ENCODE measurements around the gene MYG1. TPM values are rescaled to one million over a fixed set of nuclear protein-coding genes. Genes with fewer than 3 reads are reported as not detected.
A peak's percentile ranks its signal among the peaks of the same experiment; 100 is the strongest.
"Not testable (repeated sequence)": the region's sequence is repeated elsewhere in the genome, so short reads cannot be mapped to it uniquely, and the experiment has no call there.

The MYG1 gene
- total and polyA plus RNA-seq, 9 donors: 29.9 to 80.3 (median 57.8) TPM

DNA sequence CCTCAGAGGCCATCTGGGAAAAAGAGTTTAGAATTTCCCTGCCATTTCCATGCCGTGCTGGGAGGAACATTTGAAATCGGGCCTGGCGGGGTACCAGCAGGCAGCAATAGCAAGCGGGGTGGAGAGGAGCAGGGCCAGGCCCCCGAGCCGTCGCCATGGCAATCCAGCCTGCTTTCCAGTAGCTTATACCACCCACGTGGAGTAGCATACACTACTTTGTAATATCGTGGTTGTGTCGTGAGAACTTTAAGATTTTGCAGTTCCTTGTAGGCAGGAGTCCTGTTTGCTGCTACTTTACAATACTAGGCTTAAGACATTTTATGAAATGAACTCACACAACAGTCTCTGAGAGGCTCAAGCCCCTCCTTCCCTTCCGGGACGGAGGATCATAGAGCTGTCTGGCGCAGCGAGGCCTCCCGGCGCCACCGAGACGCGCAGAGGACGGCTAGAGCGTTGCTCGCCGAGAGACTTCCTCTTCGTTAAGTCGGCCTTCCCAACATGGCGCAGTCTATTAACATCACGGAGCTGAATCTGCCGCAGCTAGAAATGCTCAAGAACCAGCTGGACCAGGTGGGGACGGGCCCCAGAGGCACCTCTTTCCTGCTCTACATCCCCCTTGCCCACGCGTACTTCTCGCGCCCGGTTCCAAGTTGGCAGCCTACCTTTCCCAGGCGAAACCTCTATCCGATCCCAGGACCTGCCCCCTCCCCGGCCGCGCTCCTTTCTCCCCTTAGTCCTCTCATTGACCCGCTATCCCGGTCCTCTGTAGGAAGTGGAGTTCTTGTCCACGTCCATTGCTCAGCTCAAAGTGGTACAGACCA, 4.2 kb upstream of the MYG1 start, which contains the start of gene PFDN5:
Gene PFDN5 (plus strand): TSS at position 473 of the 821 bp plus-strand sequence. CDS start 26 bp downstream, at position 499.
- peaks cover 7% of the 10 kb centered on the region for H3K4me1 ChIP-seq (ENCODE audit: insufficient read depth)
- no peaks in the 10 kb centered on the region for H3K9me3 ChIP-seq
- H3K36me3 ChIP-seq: no peaks in the 10 kb centered on the region
- H3K27ac ChIP-seq: peak within 1 kb of the TSS; percentile 45 to 77
- 0 to 1% (median 1%) methylated on average over 39 to 42 of the region's 42 CpGs for WGBS, 3 donors
- intact Hi-C loops (cut with DNase I): no loop called here
- peak within 1 kb of the TSS; percentile 61 for H3K4me3 ChIP-seq
- DNase-seq: peak; percentile 83 to 91 (median 84)
- TF ChIP-seq POLR2A (IDR thresholded peaks at IDR 0.05) (peak; percentile 62), EP300 (IDR thresholded peaks at IDR 0.05) (no peak)
- TF ChIP-seq, protein P1, sequence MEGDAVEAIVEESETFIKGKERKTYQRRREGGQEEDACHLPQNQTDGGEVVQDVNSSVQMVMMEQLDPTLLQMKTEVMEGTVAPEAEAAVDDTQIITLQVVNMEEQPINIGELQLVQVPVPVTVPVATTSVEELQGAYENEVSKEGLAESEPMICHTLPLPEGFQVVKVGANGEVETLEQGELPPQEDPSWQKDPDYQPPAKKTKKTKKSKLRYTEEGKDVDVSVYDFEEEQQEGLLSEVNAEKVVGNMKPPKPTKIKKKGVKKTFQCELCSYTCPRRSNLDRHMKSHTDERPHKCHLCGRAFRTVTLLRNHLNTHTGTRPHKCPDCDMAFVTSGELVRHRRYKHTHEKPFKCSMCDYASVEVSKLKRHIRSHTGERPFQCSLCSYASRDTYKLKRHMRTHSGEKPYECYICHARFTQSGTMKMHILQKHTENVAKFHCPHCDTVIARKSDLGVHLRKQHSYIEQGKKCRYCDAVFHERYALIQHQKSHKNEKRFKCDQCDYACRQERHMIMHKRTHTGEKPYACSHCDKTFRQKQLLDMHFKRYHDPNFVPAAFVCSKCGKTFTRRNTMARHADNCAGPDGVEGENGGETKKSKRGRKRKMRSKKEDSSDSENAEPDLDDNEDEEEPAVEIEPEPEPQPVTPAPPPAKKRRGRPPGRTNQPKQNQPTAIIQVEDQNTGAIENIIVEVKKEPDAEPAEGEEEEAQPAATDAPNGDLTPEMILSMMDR (IDR thresholded peaks at IDR 0.05): peak; percentile 24 to 62 (median 30)
- no peaks in the 10 kb centered on the region for H3K27me3 ChIP-seq

DNA sequence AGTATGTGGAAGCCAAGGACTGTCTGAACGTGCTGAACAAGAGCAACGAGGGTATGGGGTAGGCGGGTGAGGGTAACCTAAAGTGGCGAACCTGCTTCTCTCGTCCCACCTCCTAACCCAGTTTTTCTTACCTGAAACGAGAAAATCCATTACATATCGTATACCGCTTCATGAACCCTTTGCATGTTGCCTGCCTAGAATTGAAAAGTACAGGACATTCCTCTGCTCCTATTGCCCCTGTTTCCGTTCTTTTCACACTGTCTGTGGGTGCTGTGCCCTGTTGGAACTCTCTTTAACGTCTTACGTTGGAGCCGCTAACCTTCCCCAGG, 3.6 kb upstream of the MYG1 start:
- peaks cover 7% of the 10 kb centered on the region for H3K4me1 ChIP-seq (ENCODE audit: insufficient read depth)
- H3K27me3 ChIP-seq: no peaks in the 10 kb centered on the region
- peak overlapping the region; percentile 45 to 77 for H3K27ac ChIP-seq
- H3K36me3 ChIP-seq: no peaks in the 10 kb centered on the region
- no peak for DNase-seq
- TF ChIP-seq, protein P1 (IDR thresholded peaks at IDR 0.05): no peak
- TF ChIP-seq EP300 (IDR thresholded peaks at IDR 0.05) (no peak), POLR2A (IDR thresholded peaks at IDR 0.05) (no peak)
- intact Hi-C loops (cut with DNase I): loop anchor here in 1 of 4 donors (2.0 kb wide), 1 partner anchor 25 kb away; the partner anchor contains the start of gene AAAS
- peak overlapping the region; percentile 61 for H3K4me3 ChIP-seq
- 1 to 2% (median 2%) methylated on average over 12 of the region's 12 CpGs for WGBS, 3 donors
- no peaks in the 10 kb centered on the region for H3K9me3 ChIP-seq

DNA sequence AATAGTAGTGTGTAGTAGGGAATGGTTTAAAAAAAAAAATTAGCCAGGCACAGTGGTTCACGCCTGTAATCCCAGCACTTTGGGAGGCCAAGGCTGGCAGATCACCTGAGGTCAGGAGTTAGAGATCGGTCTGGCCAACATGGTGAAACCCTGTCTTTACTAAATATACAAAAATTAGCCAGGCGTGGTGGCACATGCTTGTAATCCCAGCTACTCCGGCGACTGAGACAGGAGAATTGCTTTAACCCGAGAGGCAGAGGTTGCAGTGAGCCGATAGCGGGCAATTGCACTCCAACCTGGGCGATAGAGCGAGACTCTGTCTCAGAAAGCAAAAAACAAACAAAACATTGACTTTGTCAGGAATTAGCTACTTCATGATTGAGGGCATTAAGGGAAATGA, 2.4 kb upstream of the MYG1 start:
- not testable (repeated sequence) for H3K27ac ChIP-seq; H3K9me3 ChIP-seq; H3K36me3 ChIP-seq; H3K4me1 ChIP-seq (ENCODE audit: insufficient read depth); DNase-seq; H3K4me3 ChIP-seq; H3K27me3 ChIP-seq
- WGBS, 3 donors: 94% methylated on average over 10 of the region's 10 CpGs
- intact Hi-C loops (cut with DNase I): loop anchor here in 1 of 4 donors (2.0 kb wide), 1 partner anchor 24 kb away; the partner anchor contains the start of gene AAAS

DNA sequence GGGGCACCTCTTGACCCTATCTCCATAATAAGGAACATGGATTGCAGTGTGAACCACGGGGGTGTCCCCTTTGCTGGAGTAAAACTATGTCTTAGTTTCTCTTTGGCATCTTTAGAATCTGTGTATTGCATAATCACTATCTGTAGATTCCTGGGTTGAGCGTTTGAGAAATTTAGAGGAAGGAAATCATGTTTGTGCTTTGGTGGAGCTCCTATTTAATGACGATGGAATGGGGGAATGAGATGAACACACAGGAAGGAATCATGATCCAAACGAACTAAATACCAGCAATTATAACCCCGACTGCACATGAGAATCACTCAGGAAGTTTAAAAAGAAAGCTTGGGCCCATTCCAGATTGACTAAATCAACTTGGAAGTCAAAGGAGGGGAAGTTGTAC, 1.3 kb upstream of the MYG1 start:
- intact Hi-C loops (cut with DNase I): no loop called here
- Histone ChIP-seq H3K4me3 (no peak overlapping the region), H3K4me1 (ENCODE audit: insufficient read depth) (peaks cover 7% of the 10 kb centered on the region), H3K27ac (no peak overlapping the region), H3K9me3 (no peaks in the 10 kb centered on the region), H3K27me3 (no peaks in the 10 kb centered on the region), H3K36me3 (no peaks in the 10 kb centered on the region)
- no peak for TF ChIP-seq EP300 (IDR thresholded peaks at IDR 0.05)
- TF ChIP-seq, protein P1 (IDR thresholded peaks at IDR 0.05): no peak
- TF ChIP-seq POLR2A (IDR thresholded peaks at IDR 0.05): no peak
- no peak for DNase-seq
- 42 to 44% (median 43%) methylated on average over 5 of the region's 5 CpGs for WGBS, 3 donors

DNA sequence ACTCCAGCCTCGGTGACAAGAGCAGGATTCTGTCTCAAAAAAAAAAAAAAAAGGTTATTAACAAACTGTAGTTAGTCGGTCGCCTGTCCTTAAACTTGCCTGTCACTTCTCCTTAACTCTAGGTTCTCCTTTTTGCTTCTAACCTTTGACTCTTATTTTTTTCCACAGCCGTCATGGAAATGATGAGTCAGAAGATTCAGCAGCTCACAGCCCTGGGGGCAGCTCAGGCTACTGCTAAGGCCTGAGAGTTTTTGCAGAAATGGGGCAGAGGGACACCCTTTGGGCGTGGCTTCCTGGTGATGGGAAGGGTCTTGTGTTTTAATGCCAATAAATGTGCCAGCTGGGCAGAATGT, 418 bp upstream of the MYG1 start:
- no peaks in the 10 kb centered on the region for H3K9me3 ChIP-seq
- intact Hi-C loops (cut with DNase I): no loop called here
- H3K4me3 ChIP-seq: peak overlapping the region; percentile 77
- no peak overlapping the region for H3K27ac ChIP-seq
- peaks cover 7% of the 10 kb centered on the region for H3K4me1 ChIP-seq (ENCODE audit: insufficient read depth)
- H3K27me3 ChIP-seq: no peaks in the 10 kb centered on the region
- TF ChIP-seq POLR2A (IDR thresholded peaks at IDR 0.05) (no peak), EP300 (IDR thresholded peaks at IDR 0.05) (no peak)
- TF ChIP-seq, protein P1 (IDR thresholded peaks at IDR 0.05): no peak
- 53 to 58% (median 56%) methylated on average over 5 of the region's 5 CpGs for WGBS, 3 donors
- no peak for DNase-seq
- H3K36me3 ChIP-seq: no peaks in the 10 kb centered on the region

All from ovary (tissue), 9 donors.